ENCODE measurements around the gene NR4A1. TPM values are rescaled to one million over a fixed set of nuclear protein-coding genes. Genes with fewer than 3 reads are reported as not detected.

Gene NR4A1
- total RNA-seq, 1 experiment from 2014 or later, result 25.8 TPM

DNA sequence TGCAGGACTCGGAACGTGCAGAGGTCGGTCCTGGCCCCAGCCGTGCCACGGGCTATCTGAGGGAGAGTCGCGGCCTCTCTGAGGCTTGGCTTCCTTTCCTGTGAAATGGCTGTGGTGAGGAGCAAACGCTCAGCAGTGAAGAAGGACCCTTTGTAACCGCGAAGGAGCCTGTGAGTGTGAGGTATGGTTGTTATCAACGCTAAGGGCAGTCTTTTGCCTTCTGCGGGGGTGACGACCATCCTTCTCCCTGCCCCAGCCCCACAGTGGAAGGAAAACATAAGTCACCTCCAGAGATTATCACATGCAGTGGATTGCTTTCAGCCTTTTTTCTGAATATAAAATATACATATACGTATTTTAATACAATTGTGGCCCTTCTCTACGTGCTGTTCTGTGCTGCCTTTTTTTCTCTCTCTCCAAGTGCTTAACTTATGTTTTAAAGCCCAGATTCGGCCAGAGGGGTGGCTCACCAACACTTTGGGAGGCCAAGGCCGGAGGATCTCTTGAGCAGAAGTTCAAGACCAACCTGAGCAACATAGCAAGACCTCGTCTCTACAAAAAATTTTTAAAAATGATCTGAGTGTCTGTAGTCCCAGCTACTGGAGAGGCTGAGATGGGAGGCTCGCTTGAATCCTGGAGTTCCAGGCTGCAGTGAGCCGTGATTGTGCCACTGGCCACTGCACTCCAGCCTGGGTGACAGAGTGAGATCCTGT lies 27.1 kb upstream of the NR4A1 start:
- WGBS (ENCODE audit: extremely low coverage, insufficient read length, low lambda C conversion rate), result no CpG with 5 or more reads among the region's 20 CpGs
- H4K8ac ChIP-seq (replicated peaks; ENCODE audit: insufficient read length, low read depth, low read length), result no peak overlapping the region
- peaks cover 5% of the 10 kb centered on the region for H3K4me1 ChIP-seq (ENCODE audit: insufficient read depth, low read length)
- no peaks in the 10 kb centered on the region; a peak in 1 of 7 replicates for H3K36me3 Mint-ChIP-seq (ENCODE audit: insufficient read depth in 1 of 3, low read depth in 3 of 3)
- no peak overlapping the region for H4K5ac ChIP-seq (ENCODE audit: insufficient read length, low read depth, low read length)
- no peak overlapping the region for H2BK12ac ChIP-seq (ENCODE audit: insufficient read length, low read depth, low read length)
- H2BK120ac ChIP-seq (ENCODE audit: low read depth, low read length, poor library complexity, severe bottlenecking), result no peak overlapping the region
- no peak overlapping the region for H4K91ac ChIP-seq (ENCODE audit: insufficient read length, low read depth, low read length)
- H4K20me1 ChIP-seq (ENCODE audit: control insufficient read depth, insufficient read depth, insufficient read length), result no peaks in the 10 kb centered on the region
- H3T11ph ChIP-seq (ENCODE audit: low read length), result no peak overlapping the region
- H3K14ac ChIP-seq (ENCODE audit: insufficient read depth, low read length), result no peak overlapping the region
- H3K27ac Mint-ChIP-seq, result no peak overlapping the region
- H3K56ac ChIP-seq (ENCODE audit: insufficient read length, low read depth, low read length), result no peak overlapping the region
- no peaks in the 10 kb centered on the region for H3K79me2 ChIP-seq (ENCODE audit: insufficient read depth, low read length)
- H3K4ac ChIP-seq (ENCODE audit: low read depth, low read length), result no peak overlapping the region
- H2BK15ac ChIP-seq (ENCODE audit: low read depth, low read length), result no peak overlapping the region
- H3K4me1 Mint-ChIP-seq, result peaks cover 23 to 35% of the 10 kb centered on the region in 2 experiments
- H3K9me3 Mint-ChIP-seq, result no peaks in the 10 kb centered on the region; a peak in 1 of 5 replicates
- H3K9ac ChIP-seq (ENCODE audit: extremely low read depth, insufficient read length, low read length), result no peak overlapping the region
- H2AFZ ChIP-seq (ENCODE audit: low read length), result no peak overlapping the region
- H3K4me3 Mint-ChIP-seq, result peak overlapping the region; percentile 62 to 81
- peaks cover 5% of the 10 kb centered on the region; the same call in 1 of the 2 replicates for H3K27me3 ChIP-seq (ENCODE audit: insufficient read depth, low read length)
- H3K4me2 ChIP-seq (ENCODE audit: insufficient read depth, insufficient read length, low read length), result peak overlapping the region; percentile 66
- DNase-seq, result no peak
- peaks cover 60% of the 10 kb centered on the region for H3K27me3 Mint-ChIP-seq (ENCODE audit: low read depth)
- TF ChIP-seq CTCF (conservative IDR thresholded peaks at IDR 0.05), result peak; percentile 13; the same call in 2 of the 3 replicates
- no peak overlapping the region for H3K27ac ChIP-seq (ENCODE audit: insufficient read length, low read depth, low read length)
- H3K23ac ChIP-seq (ENCODE audit: insufficient read length, low read depth, low read length), result no peak overlapping the region
- no peaks in the 10 kb centered on the region for H3K79me1 ChIP-seq (ENCODE audit: insufficient read depth, low read depth, low read length, poor library complexity, severe bottlenecking)
- H3K9me3 ChIP-seq (ENCODE audit: control insufficient read depth, low read depth, low read length), result no peaks in the 10 kb centered on the region
- H2AK5ac ChIP-seq (ENCODE audit: insufficient read length, low read length), result no peak overlapping the region
- H3K23me2 ChIP-seq (ENCODE audit: insufficient read length, low read depth, low read length, poor library complexity, severe bottlenecking), result peaks cover 16% of the 10 kb centered on the region
- no peak overlapping the region for H2BK5ac ChIP-seq (ENCODE audit: insufficient read length, low read length)
- H3K18ac ChIP-seq (ENCODE audit: insufficient read length, low read depth, low read length), result peak overlapping the region; percentile 72
- H2BK20ac ChIP-seq (ENCODE audit: low read depth, low read length, poor library complexity, severe bottlenecking), result no peak overlapping the region

All from H9 (cell line).